ENCODE measurements around the gene ACBD6.
"Not testable (repeated sequence)": the region's sequence is repeated elsewhere in the genome, so short reads cannot be mapped to it uniquely, and the experiment has no call there.

Gene ACBD6

GRCh38 chr1:180502361-180503279, at the start of gene ACBD6:
ACBD6 (minus strand) TSS chr1:180502577; CDS start chr1:180502266, 311 bp downstream.
- peak; percentile 84 for DNase-seq (ENCODE audit: low read depth)

- DNase-seq (ENCODE audit: low read depth): no peak
These were observed 49.6 kb upstream of the ACBD6 start for GRCh38 chr1:180551997-180552396.

GRCh38 chr1:180550241-180550640, 47.9 kb upstream of the ACBD6 start:
- DNase-seq (ENCODE audit: low read depth): no peak

GRCh38 chr1:180549770-180550169, 47.4 kb upstream of the ACBD6 start:
- not testable (repeated sequence) for DNase-seq (ENCODE audit: low read depth)

- no peak for DNase-seq (ENCODE audit: low read depth)
These were observed 46.4 kb upstream of the ACBD6 start for GRCh38 chr1:180548686-180549317.

GRCh38 chr1:180545991-180546390, 43.6 kb upstream of the ACBD6 start:
- no peak for DNase-seq (ENCODE audit: low read depth)

- DNase-seq (ENCODE audit: low read depth): no peak
These were observed 41.7 kb upstream of the ACBD6 start for GRCh38 chr1:180544050-180544449.

- DNase-seq (ENCODE audit: low read depth): no peak
These were observed 40.4 kb upstream of the ACBD6 start for GRCh38 chr1:180542838-180543145.

- DNase-seq (ENCODE audit: low read depth): no peak
These were observed 39.9 kb upstream of the ACBD6 start for GRCh38 chr1:180542113-180542837.

- DNase-seq (ENCODE audit: low read depth): no peak
These were observed 38.6 kb upstream of the ACBD6 start for GRCh38 chr1:180540697-180541594.

- DNase-seq (ENCODE audit: low read depth): no peak
These were observed 36.8 kb upstream of the ACBD6 start for GRCh38 chr1:180539136-180539535.

- DNase-seq (ENCODE audit: low read depth): no peak
These were observed 34.5 kb upstream of the ACBD6 start for GRCh38 chr1:180536821-180537372.

- no peak for DNase-seq (ENCODE audit: low read depth)
These were observed 33.1 kb upstream of the ACBD6 start for GRCh38 chr1:180535418-180535999.

- no peak for DNase-seq (ENCODE audit: low read depth)
These were observed 31.8 kb upstream of the ACBD6 start for GRCh38 chr1:180534214-180534613.

- DNase-seq (ENCODE audit: low read depth): peak; percentile 56
These were observed 31.1 kb upstream of the ACBD6 start for GRCh38 chr1:180533266-180533987.

- no peak for DNase-seq (ENCODE audit: low read depth)
These were observed 30.5 kb upstream of the ACBD6 start for GRCh38 chr1:180532854-180533253.

GRCh38 chr1:180530501-180530900, 28.1 kb upstream of the ACBD6 start:
- no peak for DNase-seq (ENCODE audit: low read depth)

- no peak for DNase-seq (ENCODE audit: low read depth)
These were observed 26.6 kb upstream of the ACBD6 start for GRCh38 chr1:180528868-180529470.

GRCh38 chr1:180527101-180527669, 24.8 kb upstream of the ACBD6 start:
- no peak for DNase-seq (ENCODE audit: low read depth)

GRCh38 chr1:180525715-180526039, 23.3 kb upstream of the ACBD6 start:
- DNase-seq (ENCODE audit: low read depth): no peak
